ENCODE measurements around the gene IL17RE. TPM values are rescaled to one million over a fixed set of nuclear protein-coding genes. Genes with fewer than 3 reads are reported as not detected.
"Not testable (repeated sequence)": the region's sequence is repeated elsewhere in the genome, so short reads cannot be mapped to it uniquely, and the experiment has no call there.

IL17RE gene
- total RNA-seq, 2 experiments from 2014 or later: 1.2 to 1.7 TPM

GRCh38 chr3:9935966-9936510 is 33.4 kb downstream of the IL17RE start:
- Mint-ChIP-seq H3K4me3 (no peak overlapping the region), H3K36me3 (ENCODE audit: low read depth) (peaks cover 1% of the 10 kb centered on the region), H3K27ac (no peak overlapping the region), H3K9me3 (no peaks in the 10 kb centered on the region), H3K4me1 (ENCODE audit: low read depth) (peaks cover 32% of the 10 kb centered on the region), H3K27me3 (no peaks in the 10 kb centered on the region)
- CTCF ChIA-PET: interaction anchor here (5.7 kb wide), 1 partner anchor 10 kb away, joined by 42 read pairs; no protein-coding TSS in a partner anchor
- intact Hi-C loops (cut with micrococcal nuclease): no loop called here
- TF ChIP-seq, protein P1, sequence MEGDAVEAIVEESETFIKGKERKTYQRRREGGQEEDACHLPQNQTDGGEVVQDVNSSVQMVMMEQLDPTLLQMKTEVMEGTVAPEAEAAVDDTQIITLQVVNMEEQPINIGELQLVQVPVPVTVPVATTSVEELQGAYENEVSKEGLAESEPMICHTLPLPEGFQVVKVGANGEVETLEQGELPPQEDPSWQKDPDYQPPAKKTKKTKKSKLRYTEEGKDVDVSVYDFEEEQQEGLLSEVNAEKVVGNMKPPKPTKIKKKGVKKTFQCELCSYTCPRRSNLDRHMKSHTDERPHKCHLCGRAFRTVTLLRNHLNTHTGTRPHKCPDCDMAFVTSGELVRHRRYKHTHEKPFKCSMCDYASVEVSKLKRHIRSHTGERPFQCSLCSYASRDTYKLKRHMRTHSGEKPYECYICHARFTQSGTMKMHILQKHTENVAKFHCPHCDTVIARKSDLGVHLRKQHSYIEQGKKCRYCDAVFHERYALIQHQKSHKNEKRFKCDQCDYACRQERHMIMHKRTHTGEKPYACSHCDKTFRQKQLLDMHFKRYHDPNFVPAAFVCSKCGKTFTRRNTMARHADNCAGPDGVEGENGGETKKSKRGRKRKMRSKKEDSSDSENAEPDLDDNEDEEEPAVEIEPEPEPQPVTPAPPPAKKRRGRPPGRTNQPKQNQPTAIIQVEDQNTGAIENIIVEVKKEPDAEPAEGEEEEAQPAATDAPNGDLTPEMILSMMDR (IDR thresholded peaks at IDR 0.05): no peak
- ATAC-seq (no peak), DNase-seq (no peak)
- POLR2A ChIA-PET: interaction anchor here (1.2 to 6.9 kb wide), 3 partner anchors 8 to 42 kb away, joined by 7 to 57 read pairs (median 36); partner anchors contain the start of genes JAGN1 and PRRT3

- intact Hi-C loops (cut with micrococcal nuclease): no loop called here
- H3K36me3 Mint-ChIP-seq (ENCODE audit: low read depth): peaks cover 1% of the 10 kb centered on the region
- H3K4me1 Mint-ChIP-seq (ENCODE audit: low read depth): peaks cover 23% of the 10 kb centered on the region
- TF ChIP-seq, protein P1 (IDR thresholded peaks at IDR 0.05): no peak
- no peak overlapping the region for H3K4me3 Mint-ChIP-seq
- H3K9me3 Mint-ChIP-seq: no peaks in the 10 kb centered on the region
- no peak for DNase-seq
- no peak overlapping the region for H3K27ac Mint-ChIP-seq
- ATAC-seq: no peak
- ChIA-PET POLR2A (no interaction called here), CTCF (interaction anchor here (1.3 kb wide), 1 partner anchor 9 kb away, joined by 4 read pairs; no protein-coding TSS in a partner anchor)
- no peaks in the 10 kb centered on the region for H3K27me3 Mint-ChIP-seq
Measured at GRCh38 chr3:9937486-9938238, 35.0 kb downstream of the IL17RE start.

DNA sequence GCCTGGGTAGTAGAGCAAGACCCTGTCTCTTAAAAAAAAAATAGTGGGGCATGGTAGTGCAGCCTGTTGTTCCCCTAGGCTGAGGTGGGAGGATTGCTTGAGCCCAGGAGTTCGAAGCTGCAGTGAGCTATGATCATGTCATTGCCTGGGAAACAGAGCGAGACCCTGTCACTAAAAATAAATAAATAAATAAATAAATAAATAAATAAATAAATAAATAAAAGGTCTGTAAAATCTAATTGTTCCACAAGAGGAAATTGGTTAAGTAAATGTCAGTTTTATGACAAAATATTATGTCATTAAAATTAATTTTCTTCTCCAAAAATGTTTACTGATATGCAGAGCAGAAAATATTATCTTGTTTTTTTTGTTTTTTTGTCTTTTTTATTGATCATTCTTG is 36.3 kb downstream of the IL17RE start:
- H3K27me3 Mint-ChIP-seq: no peaks in the 10 kb centered on the region
- no peaks in the 10 kb centered on the region for H3K9me3 Mint-ChIP-seq
- H3K4me1 Mint-ChIP-seq (ENCODE audit: low read depth): peaks cover 23% of the 10 kb centered on the region
- no peak overlapping the region for H3K27ac Mint-ChIP-seq
- intact Hi-C loops (cut with micrococcal nuclease): no loop called here
- ChIA-PET POLR2A (no interaction called here), CTCF (interaction anchor here (1.3 kb wide), 1 partner anchor 8 kb away, joined by 4 read pairs; no protein-coding TSS in a partner anchor)
- no peak for ATAC-seq
- peaks cover 1% of the 10 kb centered on the region for H3K36me3 Mint-ChIP-seq (ENCODE audit: low read depth)
- TF ChIP-seq, protein P1 (IDR thresholded peaks at IDR 0.05): no peak
- DNase-seq: no peak
- no peak overlapping the region for H3K4me3 Mint-ChIP-seq

DNA sequence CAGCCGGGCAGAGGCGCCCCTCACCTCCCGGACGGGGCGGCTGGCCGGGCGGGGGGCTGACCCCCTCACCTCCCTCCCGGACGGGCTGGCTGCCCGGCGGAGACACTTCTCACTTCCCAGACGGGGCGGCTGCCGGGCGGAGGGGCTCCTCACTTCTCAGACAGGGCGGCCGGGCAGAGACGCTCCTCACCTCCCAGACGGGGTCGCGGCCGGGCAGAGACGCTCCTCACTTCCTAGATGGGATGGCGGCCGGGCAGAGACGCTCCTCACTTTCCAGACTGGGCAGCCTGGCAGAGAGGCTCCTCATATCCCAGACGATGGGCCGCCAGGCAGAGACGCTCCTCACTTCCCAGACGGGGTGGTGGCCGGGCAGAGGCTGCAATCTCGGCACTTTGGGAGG is 37.3 kb downstream of the IL17RE start:
- ATAC-seq; intact Hi-C loops (cut with micrococcal nuclease); DNase-seq; H3K27ac Mint-ChIP-seq; H3K4me3 Mint-ChIP-seq; H3K27me3 Mint-ChIP-seq; H3K9me3 Mint-ChIP-seq; H3K36me3 Mint-ChIP-seq (ENCODE audit: low read depth); CTCF ChIA-PET: not testable (repeated sequence)
- POLR2A ChIA-PET: interaction anchor here (0.7 to 0.9 kb wide), 2 partner anchors 10 to 148 kb away, joined by 3 read pairs; no protein-coding TSS in a partner anchor
- H3K4me1 Mint-ChIP-seq (ENCODE audit: low read depth): peaks cover 16% of the 10 kb centered on the region

DNA sequence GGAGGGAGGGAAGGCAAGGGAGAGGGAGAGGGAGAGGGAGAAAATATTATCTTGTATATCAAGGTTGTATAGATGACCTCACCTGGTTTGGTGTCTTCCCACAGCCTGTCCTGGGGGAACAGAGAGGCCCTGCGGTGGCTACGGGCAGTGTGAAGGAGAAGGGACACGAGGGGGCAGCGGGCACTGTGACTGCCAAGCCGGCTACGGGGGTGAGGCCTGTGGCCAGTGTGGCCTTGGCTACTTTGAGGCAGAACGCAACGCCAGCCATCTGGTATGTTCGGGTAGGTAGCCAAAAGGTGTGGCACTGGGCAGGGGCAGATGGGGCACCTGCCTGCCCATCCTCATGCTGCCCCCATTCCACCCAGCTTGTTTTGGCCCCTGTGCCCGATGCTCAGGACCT is 38.1 kb downstream of the IL17RE start:
- TF ChIP-seq, protein P1 (IDR thresholded peaks at IDR 0.05): no peak
- H3K9me3 Mint-ChIP-seq: no peaks in the 10 kb centered on the region
- peaks cover 1% of the 10 kb centered on the region for H3K36me3 Mint-ChIP-seq (ENCODE audit: low read depth)

More for the DNA sequence above, 38.1 kb downstream of the IL17RE start:
- Mint-ChIP-seq H3K27me3 (no peaks in the 10 kb centered on the region), H3K4me3 (no peak overlapping the region), H3K27ac (no peak overlapping the region), H3K4me1 (ENCODE audit: low read depth) (peaks cover 10% of the 10 kb centered on the region)
- intact Hi-C loops (cut with micrococcal nuclease): no loop called here
- no peak for ATAC-seq
- DNase-seq: no peak
- ChIA-PET CTCF (no interaction called here), POLR2A (no interaction called here)

Data from activated CD8-positive, alpha-beta T cell treated with anti-CD3 and anti-CD28 coated beads for 36 hours (primary cell).